Calu3 (cell line): ENCODE results near the gene PECR. TPM values are rescaled to one million over a fixed set of nuclear protein-coding genes. Genes with fewer than 3 reads are reported as not detected.
A peak's percentile ranks its signal among the peaks of the same experiment; 100 is the strongest.

Experiments
- BruUV-seq: library from RNA; stranded (reverse); fragments of 400-500 nt; replicated peaks from 2 replicates; lab custom pipeline; 2021; lab: Mats Ljungman, UMichigan
- CTCF ChIA-PET: fragments of 300-600 bp; sonication (Branson Sonifier 250); formaldehyde crosslinking; loops from one replicate; lab custom pipeline; 2022; ENCODE audit warnings: antibody characterized with exemption; lab: Charles Lee
- DNase-seq: peaks from one replicate; pipeline ENCODE4 v3.0.0; 2022
- H3K27ac Mint-ChIP-seq: one replicate; pipeline ENCODE4 v1.8.0; 2022; ENCODE audit warnings: mixed read lengths; ENCODE audit not compliant: unreplicated experiment
- H3K27me3 Mint-ChIP-seq: one replicate; pipeline ENCODE4 v1.8.0; 2022; ENCODE audit warnings: mixed read lengths; ENCODE audit not compliant: unreplicated experiment
- H3K36me3 Mint-ChIP-seq: one replicate; pipeline ENCODE4 v1.8.0; 2022; ENCODE audit warnings: mild to moderate bottlenecking, moderate library complexity, mixed read lengths; ENCODE audit not compliant: insufficient read depth, unreplicated experiment
- H3K4me1 Mint-ChIP-seq: one replicate; pipeline ENCODE4 v1.8.0; 2022; ENCODE audit warnings: mild to moderate bottlenecking, low read depth, mixed read lengths; ENCODE audit not compliant: unreplicated experiment
- H3K4me3 Mint-ChIP-seq: one replicate; pipeline ENCODE4 v1.8.0; 2022; ENCODE audit warnings: mild to moderate bottlenecking, low read depth, moderate library complexity, mixed read lengths; ENCODE audit not compliant: unreplicated experiment
- H3K9me3 Mint-ChIP-seq: one replicate; pipeline ENCODE4 v1.8.0; 2022; ENCODE audit warnings: low read depth, mixed read lengths; ENCODE audit not compliant: unreplicated experiment
- intact Hi-C: fragments of 100-400 bp; cut with micrococcal nuclease; formaldehyde crosslinking; loops from one replicate; pipeline ENCODE4 v1.10.0; 2022; ENCODE audit not compliant: unreplicated experiment
- total RNA-seq: library from RNA; stranded (reverse); gene quantifications from 2 replicates; pipeline ENCODE4 v1.2.3, GENCODE V29; 2022
- TF ChIP-seq, protein P1 (sequence below): fragments of 200-600 bp; IDR thresholded peaks from one replicate; pipeline ENCODE4 v1.8.0; 2022; ENCODE audit warnings: antibody characterized with exemption; ENCODE audit not compliant: unreplicated experiment

PECR gene
- total RNA-seq, 1 experiment from 2014 or later = 40.7 TPM

DNA sequence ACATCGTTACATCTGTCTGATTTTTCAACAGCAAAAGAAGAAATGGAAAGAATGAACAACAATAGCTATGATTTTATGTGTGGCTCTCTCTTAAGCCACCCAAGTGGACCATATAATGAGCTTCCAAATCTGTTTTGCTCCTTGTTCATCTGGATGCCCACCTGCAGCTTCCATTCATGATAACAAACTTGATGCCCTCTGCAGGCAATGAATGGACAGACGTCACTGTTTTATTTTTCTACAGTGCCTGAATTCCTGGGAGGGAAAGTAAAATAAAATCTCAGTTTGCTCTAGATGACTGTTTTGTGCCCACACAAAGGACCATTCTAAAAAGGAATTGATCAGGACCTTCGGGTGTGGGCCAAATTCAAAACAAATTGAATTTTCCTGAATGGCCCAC lies 73.2 kb downstream of the PECR start:
- H3K27me3 Mint-ChIP-seq = no peaks in the 10 kb centered on the region
- no peaks in the 10 kb centered on the region for H3K9me3 Mint-ChIP-seq
- H3K27ac Mint-ChIP-seq = no peak overlapping the region
- intact Hi-C loops = no loop called here
- TF ChIP-seq, protein P1, sequence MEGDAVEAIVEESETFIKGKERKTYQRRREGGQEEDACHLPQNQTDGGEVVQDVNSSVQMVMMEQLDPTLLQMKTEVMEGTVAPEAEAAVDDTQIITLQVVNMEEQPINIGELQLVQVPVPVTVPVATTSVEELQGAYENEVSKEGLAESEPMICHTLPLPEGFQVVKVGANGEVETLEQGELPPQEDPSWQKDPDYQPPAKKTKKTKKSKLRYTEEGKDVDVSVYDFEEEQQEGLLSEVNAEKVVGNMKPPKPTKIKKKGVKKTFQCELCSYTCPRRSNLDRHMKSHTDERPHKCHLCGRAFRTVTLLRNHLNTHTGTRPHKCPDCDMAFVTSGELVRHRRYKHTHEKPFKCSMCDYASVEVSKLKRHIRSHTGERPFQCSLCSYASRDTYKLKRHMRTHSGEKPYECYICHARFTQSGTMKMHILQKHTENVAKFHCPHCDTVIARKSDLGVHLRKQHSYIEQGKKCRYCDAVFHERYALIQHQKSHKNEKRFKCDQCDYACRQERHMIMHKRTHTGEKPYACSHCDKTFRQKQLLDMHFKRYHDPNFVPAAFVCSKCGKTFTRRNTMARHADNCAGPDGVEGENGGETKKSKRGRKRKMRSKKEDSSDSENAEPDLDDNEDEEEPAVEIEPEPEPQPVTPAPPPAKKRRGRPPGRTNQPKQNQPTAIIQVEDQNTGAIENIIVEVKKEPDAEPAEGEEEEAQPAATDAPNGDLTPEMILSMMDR = no peak
- CTCF ChIA-PET = interaction anchor here (1.1 to 1.7 kb wide), 2 partner anchors 55 to 58 kb away, joined by 4 read pairs; no protein-coding TSS in a partner anchor
- BruUV-seq = no TSS peak
- no peak for DNase-seq
- H3K4me1 Mint-ChIP-seq = peaks cover 44% of the 10 kb centered on the region
- H3K36me3 Mint-ChIP-seq = peaks cover 20% of the 10 kb centered on the region
- H3K4me3 Mint-ChIP-seq = no peak overlapping the region

DNA sequence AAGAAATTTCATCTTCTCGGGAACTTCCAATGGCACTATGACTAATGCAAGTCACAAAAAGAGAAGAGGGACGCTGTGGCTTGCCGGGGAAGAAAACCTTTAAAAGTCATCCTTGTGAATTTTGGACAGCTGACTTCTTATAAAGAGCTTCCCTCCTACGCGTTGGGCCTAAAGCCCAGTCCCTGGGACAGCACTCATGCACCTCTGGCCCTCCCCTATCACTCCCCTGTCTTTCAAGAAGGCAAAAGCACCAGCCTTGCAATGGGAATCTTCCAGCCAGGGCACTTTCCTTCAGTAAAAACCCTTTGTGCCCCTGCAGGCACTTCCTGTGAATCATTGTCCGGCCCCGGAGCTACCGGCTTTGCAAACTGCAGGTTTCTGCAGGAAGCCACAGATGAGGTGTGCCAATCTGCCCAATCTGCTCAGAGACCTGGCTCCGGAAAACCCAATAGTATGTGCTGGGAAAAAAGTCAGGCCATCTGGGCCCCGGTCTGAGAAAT lies 75.4 kb downstream of the PECR start:
- Mint-ChIP-seq H3K27me3 (no peaks in the 10 kb centered on the region), H3K9me3 (no peaks in the 10 kb centered on the region), H3K27ac (peak overlapping the region; percentile 55), H3K4me3 (peak overlapping the region; percentile 50), H3K4me1 (peaks cover 45% of the 10 kb centered on the region), H3K36me3 (peaks cover 3% of the 10 kb centered on the region)
- CTCF ChIA-PET = interaction anchor here (0.6 to 1.4 kb wide), 6 partner anchors 14 to 1197 kb away, joined by 3 to 4 read pairs (median 3); partner anchors contain the start of gene BARD1
- no TSS peak for BruUV-seq
- TF ChIP-seq, protein P1 = no peak
- intact Hi-C loops = no loop called here
- peak; percentile 66 for DNase-seq

DNA sequence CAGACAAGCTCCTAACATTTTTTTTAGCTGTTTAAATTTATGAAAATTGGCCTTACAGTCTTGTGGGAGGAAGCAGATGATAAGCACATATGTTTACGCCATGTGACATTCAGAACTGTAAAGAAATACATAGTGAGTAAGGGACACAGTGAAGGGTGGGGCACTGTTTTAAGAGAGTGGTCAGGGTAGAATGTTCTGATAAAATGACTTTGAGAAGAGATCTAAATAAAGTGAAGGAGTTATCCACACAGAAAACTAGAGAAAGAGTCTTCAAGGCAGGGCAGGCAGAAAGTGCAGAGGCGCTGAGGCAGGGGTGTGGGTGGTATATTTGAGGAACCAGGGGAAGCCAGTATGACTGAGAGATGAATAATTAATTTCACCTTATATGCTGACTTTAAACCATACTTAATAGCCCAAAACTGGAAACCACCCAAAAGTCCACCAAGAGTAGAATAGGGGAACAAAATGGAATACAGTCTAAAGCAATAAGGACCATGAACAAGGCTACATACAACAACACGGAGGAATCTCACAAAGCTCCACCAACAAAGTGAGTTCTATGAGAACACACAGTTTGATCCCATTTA lies 76.8 kb downstream of the PECR start:
- Mint-ChIP-seq H3K27ac (peak overlapping the region; percentile 3), H3K4me1 (peaks cover 43% of the 10 kb centered on the region), H3K4me3 (no peak overlapping the region), H3K27me3 (no peaks in the 10 kb centered on the region), H3K36me3 (no peaks in the 10 kb centered on the region), H3K9me3 (no peaks in the 10 kb centered on the region)
- no TSS peak for BruUV-seq
- DNase-seq = no peak
- TF ChIP-seq, protein P1 = no peak
- CTCF ChIA-PET = no interaction called here
- intact Hi-C loops = no loop called here

DNA sequence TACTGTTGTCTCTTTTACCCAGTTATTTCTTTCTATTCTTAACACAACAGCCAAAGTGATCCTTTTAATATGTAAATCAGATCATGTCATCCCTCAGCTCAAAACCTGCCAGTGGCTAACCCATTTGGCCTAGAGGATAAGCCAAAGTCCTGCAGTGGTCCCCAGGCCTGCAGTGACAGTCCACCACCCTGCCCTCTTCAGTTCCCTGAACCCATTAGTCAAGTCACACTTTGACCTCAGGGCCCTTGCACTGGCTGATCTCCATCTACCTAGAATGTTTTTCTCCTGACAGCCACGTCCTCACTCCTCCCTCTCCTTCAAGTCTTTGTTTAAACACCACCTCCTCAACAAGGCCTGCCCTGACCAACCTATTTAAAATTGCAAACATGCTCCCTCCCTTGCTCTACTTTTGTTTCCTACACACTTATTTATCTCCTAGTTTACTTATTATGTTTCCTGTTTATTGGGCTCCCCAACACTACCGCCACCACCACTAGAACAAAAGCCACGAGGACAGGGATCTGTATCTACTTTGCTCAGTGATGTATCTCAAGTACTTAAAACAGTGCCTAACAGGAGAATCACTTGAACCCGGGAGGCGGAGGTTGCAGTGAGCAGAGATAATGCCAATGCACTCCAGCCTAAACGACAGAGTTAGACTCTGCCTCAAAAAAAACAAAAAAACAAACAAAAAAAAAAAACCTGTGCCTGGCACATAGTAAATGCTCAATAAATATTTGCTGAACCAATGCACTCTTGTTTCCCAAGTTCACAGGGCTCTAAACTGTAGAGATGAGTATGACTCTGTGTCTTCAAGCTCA lies 77.5 kb downstream of the PECR start:
- CTCF ChIA-PET = no interaction called here
- H3K36me3 Mint-ChIP-seq = no peaks in the 10 kb centered on the region
- no peaks in the 10 kb centered on the region for H3K9me3 Mint-ChIP-seq
- H3K27me3 Mint-ChIP-seq = no peaks in the 10 kb centered on the region
- peak overlapping the region; percentile 12 for H3K27ac Mint-ChIP-seq
- no TSS peak for BruUV-seq
- TF ChIP-seq, protein P1 = no peak
- intact Hi-C loops = no loop called here
- peaks cover 43% of the 10 kb centered on the region for H3K4me1 Mint-ChIP-seq
- H3K4me3 Mint-ChIP-seq = no peak overlapping the region
- DNase-seq = no peak
